Tibial nerve (tissue), 3 donors: ENCODE data around the gene ITPKB.
A peak's percentile ranks its signal among the peaks of the same experiment; 100 is the strongest.

Experiments used
- POLR2A ChIP-seq, 2 donors: fragments of 450-650 bp; IDR thresholded peaks; one replicate each; pipeline ENCODE4 v1.6.1; 2017; ENCODE audit warnings: antibody characterized with exemption in 2 of 2, mild to moderate bottlenecking in 2 of 2, moderate library complexity in 2 of 2
- TF ChIP-seq, protein P1 (sequence below), 5 experiments: fragments of 200-600 bp in 3 of 5; fragments of 450-650 bp in 2 of 5; sonication (generic) in 3 of 5; IDR thresholded peaks; one replicate each; pipeline ENCODE4 v1.5.1; 2016 to 2019; ENCODE audit warnings: antibody characterized with exemption in 5 of 5, mild to moderate bottlenecking in 3 of 5, moderate library complexity in 2 of 5

DNA sequence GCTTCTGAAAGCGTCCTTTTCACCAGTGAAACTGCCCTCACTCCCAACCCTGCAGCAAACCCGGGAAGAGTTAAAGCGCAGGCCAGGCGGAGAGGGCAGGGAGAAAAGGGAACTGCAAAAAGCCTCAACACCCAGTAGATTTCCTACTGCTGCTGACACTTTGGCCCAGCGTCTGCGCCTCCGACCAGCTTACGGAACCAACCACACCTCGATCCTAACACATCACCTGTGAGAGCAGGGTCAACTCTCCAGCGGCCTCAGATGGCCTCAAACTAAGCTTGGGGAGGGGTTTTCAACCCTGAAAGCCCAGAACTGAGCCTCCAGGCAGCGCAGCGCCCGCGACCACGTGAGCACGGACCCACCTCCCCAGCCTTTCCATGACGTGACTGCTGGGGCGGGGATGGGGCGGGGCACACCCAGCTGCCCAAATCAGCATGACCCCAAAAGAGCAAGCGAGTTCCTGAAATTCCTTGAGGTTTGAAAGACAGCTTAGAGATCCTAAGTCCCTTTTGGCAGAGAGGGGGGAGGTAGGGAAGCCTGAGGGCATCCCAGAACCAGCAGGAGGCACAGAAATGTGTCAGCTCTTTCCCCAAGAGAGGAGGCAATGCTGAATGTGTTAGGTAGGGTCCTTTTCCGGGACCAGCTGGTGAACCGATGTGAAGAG is 59.1 kb downstream of the ITPKB start:
- TF ChIP-seq, protein P1, sequence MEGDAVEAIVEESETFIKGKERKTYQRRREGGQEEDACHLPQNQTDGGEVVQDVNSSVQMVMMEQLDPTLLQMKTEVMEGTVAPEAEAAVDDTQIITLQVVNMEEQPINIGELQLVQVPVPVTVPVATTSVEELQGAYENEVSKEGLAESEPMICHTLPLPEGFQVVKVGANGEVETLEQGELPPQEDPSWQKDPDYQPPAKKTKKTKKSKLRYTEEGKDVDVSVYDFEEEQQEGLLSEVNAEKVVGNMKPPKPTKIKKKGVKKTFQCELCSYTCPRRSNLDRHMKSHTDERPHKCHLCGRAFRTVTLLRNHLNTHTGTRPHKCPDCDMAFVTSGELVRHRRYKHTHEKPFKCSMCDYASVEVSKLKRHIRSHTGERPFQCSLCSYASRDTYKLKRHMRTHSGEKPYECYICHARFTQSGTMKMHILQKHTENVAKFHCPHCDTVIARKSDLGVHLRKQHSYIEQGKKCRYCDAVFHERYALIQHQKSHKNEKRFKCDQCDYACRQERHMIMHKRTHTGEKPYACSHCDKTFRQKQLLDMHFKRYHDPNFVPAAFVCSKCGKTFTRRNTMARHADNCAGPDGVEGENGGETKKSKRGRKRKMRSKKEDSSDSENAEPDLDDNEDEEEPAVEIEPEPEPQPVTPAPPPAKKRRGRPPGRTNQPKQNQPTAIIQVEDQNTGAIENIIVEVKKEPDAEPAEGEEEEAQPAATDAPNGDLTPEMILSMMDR (IDR thresholded peaks at IDR 0.05) = peak in 2 of 5 experiments; percentile 8 to 34
- peak; percentile 77 to 89 for TF ChIP-seq POLR2A (IDR thresholded peaks at IDR 0.05)
